Erythroblast (primary cell): ENCODE results near the gene COX6B1.

Experiments
- GATA1 ChIP-seq: IDR thresholded peaks from 2 replicates; pipeline ENCODE4 v1.6.1; 2011; ENCODE audit warnings: low read depth, mild to moderate bottlenecking, control low read depth, low read length, moderate library complexity
- POLR2A ChIP-seq: IDR thresholded peaks from 2 replicates; pipeline ENCODE4 v1.6.1; 2011; ENCODE audit warnings: mild to moderate bottlenecking, low read length

GRCh38 chr19:35693835-35694599 lies 45.9 kb downstream of the COX6B1 start:
- no peak for TF ChIP-seq POLR2A
- no peak for TF ChIP-seq GATA1
